ENCODE data around the gene WIZ. TPM values are rescaled to one million over a fixed set of nuclear protein-coding genes. Genes with fewer than 3 reads are reported as not detected.

WIZ gene
- total RNA-seq, 1 experiment from 2014 or later: 27.3 TPM

GRCh38 chr19:15429825-15430467 is 19.8 kb downstream of the WIZ start:
- no TSS peak for BruUV-seq (replicated peaks)
- H3K36me3 ChIP-seq (ENCODE audit: low read depth): peaks cover 7% of the 10 kb centered on the region; the same call in 1 of the 2 replicates
- H3K9me3 ChIP-seq (ENCODE audit: insufficient read depth, low read depth): no peaks in the 10 kb centered on the region
- H3K4me1 ChIP-seq (replicated peaks; ENCODE audit: insufficient read depth): peaks cover 12% of the 10 kb centered on the region
- no peaks in the 10 kb centered on the region for H3K9me2 ChIP-seq (ENCODE audit: insufficient read depth)
- POLR2A ChIA-PET (ENCODE audit: unreplicated experiment): no interaction called here
- H3K4me3 ChIP-seq: no peak overlapping the region
- H3K27me3 ChIP-seq (ENCODE audit: insufficient read depth, low read depth): no peaks in the 10 kb centered on the region
- TF ChIP-seq CTCF (conservative IDR thresholded peaks at IDR 0.05) (no peak), EZH2 (IDR thresholded peaks at IDR 0.05; ENCODE audit: low read depth) (no peak)
- no peak overlapping the region for H2AFZ ChIP-seq
- peaks cover 16% of the 10 kb centered on the region; the same call in 1 of the 2 replicates for H3F3A ChIP-seq (ENCODE audit: insufficient read depth, low read depth)
- H3K27ac ChIP-seq: no peak overlapping the region
- H3K4me2 ChIP-seq: peak overlapping the region; percentile 96; the same call in 1 of the 2 replicates
- H3K79me2 ChIP-seq (ENCODE audit: low read depth): peaks cover 39% of the 10 kb centered on the region
- H4K20me1 ChIP-seq (ENCODE audit: insufficient read depth): peaks cover 18% of the 10 kb centered on the region
- no peak for DNase-seq
- CTCF ChIA-PET: no interaction called here
- intact Hi-C loops (cut with micrococcal nuclease; ENCODE audit: unreplicated experiment): no loop called here

- Histone ChIP-seq H3K36me3 (ENCODE audit: low read depth) (peaks cover 8% of the 10 kb centered on the region; the same call in 1 of the 2 replicates), H3F3A (ENCODE audit: insufficient read depth, low read depth) (peaks cover 16% of the 10 kb centered on the region; the same call in 1 of the 2 replicates), H3K4me3 (no peak overlapping the region), H2AFZ (no peak overlapping the region), H3K79me2 (ENCODE audit: low read depth) (peaks cover 39% of the 10 kb centered on the region), H3K27ac (no peak overlapping the region), H3K27me3 (ENCODE audit: insufficient read depth, low read depth) (no peaks in the 10 kb centered on the region), H3K4me1 (replicated peaks; ENCODE audit: insufficient read depth) (peaks cover 12% of the 10 kb centered on the region), H3K4me2 (no peak overlapping the region), H4K20me1 (ENCODE audit: insufficient read depth) (peaks cover 18% of the 10 kb centered on the region), H3K9me3 (ENCODE audit: insufficient read depth, low read depth) (no peaks in the 10 kb centered on the region), H3K9me2 (ENCODE audit: insufficient read depth) (no peaks in the 10 kb centered on the region)
- intact Hi-C loops (cut with micrococcal nuclease; ENCODE audit: unreplicated experiment): no loop called here
- BruUV-seq (replicated peaks): no TSS peak
- DNase-seq: no peak
- ChIA-PET POLR2A (ENCODE audit: unreplicated experiment) (no interaction called here), CTCF (no interaction called here)
- TF ChIP-seq CTCF (conservative IDR thresholded peaks at IDR 0.05): no peak
- TF ChIP-seq EZH2 (IDR thresholded peaks at IDR 0.05; ENCODE audit: low read depth): no peak
Measured at GRCh38 chr19:15428956-15429824, 20.6 kb downstream of the WIZ start.

- DNase-seq: no peak
- peaks cover 39% of the 10 kb centered on the region for H3K79me2 ChIP-seq (ENCODE audit: low read depth)
- POLR2A ChIA-PET (ENCODE audit: unreplicated experiment): no interaction called here
Measured at GRCh38 chr19:15427991-15428471, 21.7 kb downstream of the WIZ start.

More at GRCh38 chr19:15427991-15428471, 21.7 kb downstream of the WIZ start:
- Histone ChIP-seq H3K27ac (no peak overlapping the region), H3K27me3 (ENCODE audit: insufficient read depth, low read depth) (no peaks in the 10 kb centered on the region), H3K4me1 (replicated peaks; ENCODE audit: insufficient read depth) (peaks cover 12% of the 10 kb centered on the region), H3K9me2 (ENCODE audit: insufficient read depth) (no peaks in the 10 kb centered on the region), H3K36me3 (ENCODE audit: low read depth) (peaks cover 17% of the 10 kb centered on the region; the same call in 1 of the 2 replicates), H4K20me1 (ENCODE audit: insufficient read depth) (peaks cover 18% of the 10 kb centered on the region), H3F3A (ENCODE audit: insufficient read depth, low read depth) (peaks cover 11% of the 10 kb centered on the region; the same call in 1 of the 2 replicates), H2AFZ (no peak overlapping the region), H3K9me3 (ENCODE audit: insufficient read depth, low read depth) (no peaks in the 10 kb centered on the region), H3K4me3 (no peak overlapping the region), H3K4me2 (no peak overlapping the region)
- CTCF ChIA-PET: no interaction called here
- TF ChIP-seq EZH2 (IDR thresholded peaks at IDR 0.05; ENCODE audit: low read depth) (no peak), CTCF (conservative IDR thresholded peaks at IDR 0.05) (no peak)
- BruUV-seq (replicated peaks): no TSS peak
- intact Hi-C loops (cut with micrococcal nuclease; ENCODE audit: unreplicated experiment): no loop called here

All from PC-9 (cell line).